ENCODE results near the gene ENDOV.

ENDOV gene

DNA sequence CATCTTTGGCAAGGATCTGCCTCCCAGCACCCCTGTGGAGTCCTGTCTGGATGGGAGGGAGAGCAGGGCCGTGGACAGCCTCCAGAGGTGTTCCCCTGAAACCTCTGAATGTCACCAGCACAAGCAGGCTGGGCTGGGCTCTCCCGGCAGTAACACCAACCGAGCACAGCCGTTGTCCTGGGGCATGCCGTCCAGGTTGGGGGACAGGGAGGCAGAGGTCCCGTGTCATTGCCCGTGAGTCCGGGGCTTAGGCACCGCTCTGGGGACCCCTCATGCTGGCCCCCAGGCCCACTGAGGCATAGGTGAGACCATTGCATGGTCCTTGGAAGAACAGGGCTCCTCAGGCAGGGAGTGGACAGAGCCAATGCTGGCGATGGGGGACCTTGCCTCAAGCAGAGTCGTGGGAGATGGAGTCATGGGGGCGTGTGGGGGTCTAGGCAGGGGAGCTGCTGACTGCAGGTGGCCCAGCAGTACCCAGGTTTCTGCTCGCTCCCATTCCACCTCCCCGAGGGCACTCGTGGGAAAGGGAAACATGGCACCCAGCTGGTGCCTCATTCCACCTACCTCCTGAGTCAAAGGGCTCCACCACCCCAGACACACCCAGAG is 17.5 kb downstream of the ENDOV start:
- no peak for DNase-seq

DNA sequence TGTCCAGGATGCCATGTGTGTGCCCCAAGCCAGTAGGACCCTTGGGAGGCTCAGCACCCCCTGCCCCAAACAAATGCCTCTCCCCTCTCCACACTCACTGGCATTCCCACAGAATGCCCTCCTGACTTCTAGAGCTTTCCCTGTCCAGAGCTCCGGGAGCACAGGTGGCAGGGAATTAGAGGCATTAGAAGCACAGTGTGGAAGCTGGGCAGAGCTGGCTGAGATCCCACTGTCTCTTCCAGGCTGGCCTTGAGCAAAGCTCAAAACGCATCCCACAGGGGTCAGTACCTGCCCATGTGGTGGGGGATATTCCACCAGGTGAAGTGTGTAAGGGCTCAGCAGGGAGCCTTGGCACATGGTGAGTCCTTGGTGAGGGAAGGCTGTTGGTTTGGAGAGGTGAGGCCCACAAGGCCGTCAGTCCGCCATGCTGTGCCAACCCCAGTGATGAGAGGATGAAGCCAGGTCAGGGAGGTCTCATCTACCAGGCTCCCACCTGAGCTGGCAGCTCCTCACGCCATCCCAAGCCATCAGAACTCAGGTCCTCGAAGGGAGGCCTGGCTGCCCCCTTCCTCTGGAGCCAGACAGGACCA is 18.1 kb downstream of the ENDOV start:
- no peak for DNase-seq

GRCh38 chr17:80433916-80434666 is 19.1 kb downstream of the ENDOV start:
- no peak for DNase-seq

GRCh38 chr17:80437532-80437931 is 22.6 kb downstream of the ENDOV start:
- no peak for DNase-seq

GRCh38 chr17:80438806-80439205 is 23.8 kb downstream of the ENDOV start:
- DNase-seq, result no peak

GRCh38 chr17:80439499-80439898 is 24.5 kb downstream of the ENDOV start:
- DNase-seq, result peak; percentile 25

GRCh38 chr17:80441133-80441578 is 26.2 kb downstream of the ENDOV start:
- peak; percentile 65 for DNase-seq

DNA sequence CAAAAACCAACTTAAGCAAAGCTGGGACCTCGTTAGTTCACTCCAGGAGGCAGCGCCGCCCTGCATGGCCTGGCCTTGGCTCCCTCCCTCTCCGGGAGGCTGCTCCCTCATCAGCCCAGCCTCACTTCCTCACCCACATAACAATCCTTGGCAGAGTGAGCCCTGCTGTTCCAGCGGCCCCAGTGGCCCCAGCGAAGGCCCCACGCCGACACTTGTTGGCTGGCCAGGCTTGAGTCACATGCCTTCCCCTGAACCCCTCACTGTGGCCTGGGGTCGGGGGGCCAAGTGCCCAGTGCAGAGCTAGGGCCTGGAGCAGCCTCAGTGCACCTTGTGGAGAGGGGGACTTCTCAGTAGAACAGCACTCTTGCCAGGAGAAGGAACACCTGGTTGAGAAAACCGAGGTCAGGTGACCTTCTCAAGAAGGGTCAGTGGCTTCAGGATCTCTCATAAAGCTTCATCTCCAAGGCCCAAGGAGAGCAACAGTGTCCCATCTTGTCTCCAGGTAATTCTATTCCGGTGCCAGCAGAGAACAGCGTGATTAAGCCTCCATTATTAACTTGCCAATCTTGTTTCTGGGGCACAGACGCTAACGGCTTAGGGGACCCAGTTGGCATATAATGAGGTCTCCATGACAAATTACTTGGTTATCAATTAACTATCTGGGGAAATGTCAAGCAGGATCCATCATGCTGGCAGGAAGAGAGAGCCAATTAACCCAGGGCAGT is 26.8 kb downstream of the ENDOV start:
- no peak for DNase-seq

- DNase-seq, result no peak
Measured at GRCh38 chr17:80442323-80442659, 27.3 kb downstream of the ENDOV start.

- no peak for DNase-seq
Measured at GRCh38 chr17:80442764-80443163, 27.8 kb downstream of the ENDOV start.

DNA sequence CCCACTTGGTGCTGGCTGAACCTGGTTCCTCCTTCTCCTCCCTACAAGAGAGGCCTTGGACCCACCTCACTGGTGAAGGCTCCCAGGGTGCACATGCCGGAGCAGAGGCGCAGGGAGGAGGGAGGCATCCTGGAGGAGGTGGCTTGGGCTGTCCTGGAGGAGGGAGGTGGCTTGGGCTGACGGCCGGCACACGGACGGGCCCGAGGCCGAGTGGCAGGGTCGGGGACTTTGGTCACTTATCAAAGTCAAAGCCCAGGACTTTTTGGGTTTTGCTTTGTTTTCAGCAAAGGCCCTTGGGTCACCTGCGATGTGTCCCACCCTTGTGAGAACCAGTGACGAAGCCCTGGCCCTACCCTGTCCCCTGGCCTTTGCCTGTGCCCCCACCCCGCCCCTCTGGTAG is 28.5 kb downstream of the ENDOV start:
- DNase-seq, result no peak

- peak; percentile 44 for DNase-seq
Measured at GRCh38 chr17:80443916-80444643, 29.1 kb downstream of the ENDOV start.

GRCh38 chr17:80444644-80444979 is 29.6 kb downstream of the ENDOV start:
- no peak for DNase-seq

DNA sequence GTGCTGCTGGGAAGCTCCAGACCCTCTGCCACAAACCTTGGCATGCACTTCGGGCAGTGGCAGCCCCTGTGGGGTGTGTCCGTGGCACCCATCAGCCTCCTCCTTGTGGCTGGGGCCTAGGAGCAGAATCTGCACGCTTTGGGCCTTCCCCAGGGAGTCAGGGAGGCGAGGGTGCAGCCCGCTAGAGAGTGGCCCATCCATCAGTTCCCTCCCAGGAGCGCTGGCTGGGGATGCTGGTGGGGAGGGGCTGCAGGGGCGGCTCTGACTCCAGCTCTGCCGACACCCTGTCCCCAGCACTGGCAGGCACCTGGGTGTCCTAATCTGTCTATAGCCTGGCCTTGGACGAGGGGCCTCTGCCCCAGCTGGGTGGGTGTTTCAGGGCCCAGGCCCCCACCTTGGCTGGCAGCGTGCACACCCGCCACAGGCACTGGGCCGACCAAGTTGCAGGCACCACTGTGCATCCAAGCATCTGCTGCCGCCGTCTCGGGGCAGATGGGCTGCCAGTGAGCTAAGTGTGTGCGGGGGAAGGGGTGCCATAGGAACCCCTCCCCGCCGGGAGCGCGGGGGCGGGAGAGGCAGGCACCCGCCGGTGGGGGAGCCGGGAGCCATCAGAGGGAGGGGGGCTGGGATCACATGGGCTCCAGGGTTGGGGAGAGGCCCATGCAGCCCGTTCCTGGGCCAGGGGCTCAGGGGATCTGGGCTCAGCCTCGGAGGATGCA is 30.2 kb downstream of the ENDOV start:
- peak; percentile 78 for DNase-seq

GRCh38 chr17:80445726-80446110 is 30.8 kb downstream of the ENDOV start:
- DNase-seq, result no peak

GRCh38 chr17:80446645-80447405 is 31.9 kb downstream of the ENDOV start:
- DNase-seq, result no peak

- DNase-seq, result no peak
Measured at GRCh38 chr17:80447790-80448189, 32.8 kb downstream of the ENDOV start.

DNA sequence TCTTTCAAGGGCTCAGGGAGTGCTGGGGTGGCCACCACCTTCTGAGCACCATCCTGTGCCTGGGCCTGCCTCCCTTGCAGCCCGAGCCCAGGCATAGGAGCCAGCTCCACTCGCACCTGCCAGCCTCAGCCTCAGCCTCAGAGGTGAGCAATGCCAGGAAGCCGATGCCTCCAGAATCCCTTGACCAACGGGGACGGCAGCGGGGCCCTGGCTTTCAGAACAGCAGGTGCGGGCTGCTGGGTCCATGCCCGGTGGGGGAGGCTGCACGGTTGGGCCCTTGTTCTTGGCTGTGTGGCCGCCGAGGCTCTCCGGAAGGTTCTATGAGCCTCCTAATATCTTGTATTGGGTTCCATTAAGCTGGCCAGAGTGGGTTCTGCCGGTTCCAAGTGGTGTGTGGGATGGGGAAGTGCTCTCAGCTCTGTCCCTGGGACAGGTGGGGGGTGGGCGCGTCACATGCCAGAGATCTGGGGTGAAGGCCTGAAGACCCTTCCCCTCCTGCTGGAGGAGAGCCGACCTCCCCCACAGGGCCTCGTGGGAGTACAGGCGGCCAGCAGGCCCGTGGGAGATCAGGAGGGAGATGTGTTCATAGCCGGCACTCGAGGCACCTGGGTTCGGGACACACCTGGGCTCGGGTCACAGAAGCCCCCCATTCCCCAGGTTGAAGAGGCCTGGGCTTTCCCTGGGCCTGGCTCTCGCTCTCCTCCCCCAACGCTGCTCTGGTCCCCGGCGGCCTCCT is 34.4 kb downstream of the ENDOV start:
- DNase-seq, result no peak

- DNase-seq, result no peak
Measured at GRCh38 chr17:80449930-80450576, 35.1 kb downstream of the ENDOV start.

DNA sequence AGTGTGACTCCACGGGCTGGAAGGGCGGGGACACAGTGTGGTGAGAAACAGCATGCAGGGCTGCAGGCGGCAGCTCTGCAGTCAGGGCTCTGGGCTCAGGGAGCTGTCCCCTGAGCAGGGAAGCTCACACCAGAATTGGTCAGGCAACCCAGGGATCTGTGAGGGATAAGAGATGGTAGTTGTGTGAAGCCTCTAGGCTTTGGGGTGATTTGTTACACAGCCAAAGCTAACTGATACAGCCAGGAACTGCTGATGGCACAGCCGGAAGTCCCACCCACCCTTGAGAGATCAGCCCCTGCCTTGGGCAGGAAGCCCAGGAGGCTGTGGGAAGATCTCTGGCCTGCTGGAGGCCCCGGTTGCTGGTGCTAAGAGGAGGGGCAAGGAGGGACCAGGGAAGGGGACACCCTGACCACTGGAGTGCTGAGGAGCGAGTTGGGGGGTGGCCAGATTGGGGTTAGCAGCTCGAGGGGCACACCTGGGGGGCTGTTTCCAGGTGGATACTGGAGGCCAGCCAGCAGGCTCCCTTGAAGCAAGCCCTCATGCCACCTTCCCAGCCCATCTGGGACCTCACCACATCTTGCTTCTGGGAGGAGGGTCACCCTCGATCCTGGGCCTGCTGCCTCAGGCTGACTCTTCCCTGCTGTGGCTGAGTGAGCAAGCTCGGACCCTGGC is 36.3 kb downstream of the ENDOV start:
- DNase-seq, result no peak
